PC-3 (cell line): Measurements from ENCODE around the gene KIF7. TPM values are rescaled to one million over a fixed set of nuclear protein-coding genes. Genes with fewer than 3 reads are reported as not detected.

Experiments used
- ATAC-seq: fragments of 200-7000 bp; cut with Tn5 transposase; 2 replicates; pipeline ENCODE4 v1.9.1; 2020; ENCODE audit warnings: mild to moderate bottlenecking, moderate library complexity
- BruUV-seq: library from RNA; stranded (reverse); fragments of 400-500 nt; replicated peaks from 2 replicates; lab custom pipeline; 2021; lab: Mats Ljungman, UMichigan
- CTCF ChIA-PET: fragments of 300-600 bp; sonication (Branson Sonifier 250); formaldehyde crosslinking; loops from one replicate; lab custom pipeline; 2022; ENCODE audit warnings: antibody characterized with exemption; lab: Charles Lee
- POLR2A ChIA-PET: fragments of 300-600 bp; sonication (Branson Sonifier 250); formaldehyde crosslinking; loops from one replicate; lab custom pipeline; 2022; ENCODE audit warnings: antibody characterized with exemption; ENCODE audit not compliant: unreplicated experiment; lab: Charles Lee
- DNase-seq: peaks from one replicate; pipeline ENCODE4 v3.0.0-alpha.2; 2015
- H2AFZ ChIP-seq: fragments of 300-600 bp; sonication (generic); 2 replicates; pipeline ENCODE4 v1.6.0; 2016; ENCODE audit warnings: antibody characterized with exemption, low read length
- H3F3A ChIP-seq: fragments of 300-600 bp; sonication (generic); one replicate; pipeline ENCODE4 v1.6.0; 2017; ENCODE audit warnings: antibody characterized with exemption, low read length, control low read depth, mild to moderate bottlenecking; ENCODE audit not compliant: unreplicated experiment
- H3K27ac ChIP-seq: fragments of 300-600 bp; sonication (generic); 2 replicates; pipeline ENCODE4 v1.5.1; 2016; ENCODE audit warnings: mild to moderate bottlenecking, low read length
- H3K27me3 ChIP-seq: fragments of 300-600 bp; sonication (generic); 2 replicates; pipeline ENCODE4 v1.6.1; 2016; ENCODE audit warnings: low read length, mixed read lengths
- H3K36me3 ChIP-seq: fragments of 300-600 bp; sonication (generic); 2 replicates; pipeline ENCODE4 v1.6.1; 2016; ENCODE audit warnings: low read depth, mixed run types, low read length, mixed read lengths
- H3K4me1 ChIP-seq: fragments of 300-600 bp; sonication (generic); 2 replicates; pipeline ENCODE4 v1.5.1; 2016; ENCODE audit warnings: low read length; ENCODE audit not compliant: insufficient read depth
- H3K4me2 ChIP-seq: fragments of 300-600 bp; sonication (generic); 2 replicates; pipeline ENCODE4 v1.6.0; 2016; ENCODE audit warnings: low read length
- H3K4me3 ChIP-seq: fragments of 300-600 bp; sonication (generic); 2 replicates; pipeline ENCODE4 v1.5.1; 2016; ENCODE audit warnings: mild to moderate bottlenecking, low read length, mixed read lengths
- H3K79me2 ChIP-seq: fragments of 300-600 bp; sonication (generic); 2 replicates; pipeline ENCODE4 v1.6.1; 2017; ENCODE audit warnings: low read length, mixed read lengths
- H3K9ac ChIP-seq: fragments of 300-600 bp; sonication (generic); 2 replicates; pipeline ENCODE4 v1.6.0; 2016; ENCODE audit warnings: mild to moderate bottlenecking, low read length
- H3K9me2 ChIP-seq: fragments of 300-600 bp; sonication (generic); replicated peaks from 2 replicates; pipeline ENCODE4 v1.6.1; 2016; ENCODE audit warnings: mixed run types, low read length, mixed read lengths
- H3K9me3 ChIP-seq: fragments of 300-600 bp; sonication (generic); 2 replicates; pipeline ENCODE4 v1.6.1; 2016; ENCODE audit warnings: low read length, mixed read lengths
- H4K20me1 ChIP-seq: fragments of 300-600 bp; sonication (generic); 2 replicates; pipeline ENCODE4 v1.6.1; 2016; ENCODE audit warnings: low read length, mixed read lengths
- EZH2 ChIP-seq: fragments of 300-600 bp; sonication (generic); IDR thresholded peaks from one replicate; pipeline ENCODE4 v1.6.1; 2017; ENCODE audit warnings: antibody characterized with exemption, mild to moderate bottlenecking, low read length; ENCODE audit not compliant: unreplicated experiment
- EZH2phosphoT487 ChIP-seq: fragments of 300-600 bp; sonication (generic); IDR thresholded peaks from 2 replicates; pipeline ENCODE4 v1.6.1; 2018; ENCODE audit warnings: mild to moderate bottlenecking, antibody characterized with exemption, low read length, borderline replicate concordance
- intact Hi-C: fragments of 100-400 bp; cut with micrococcal nuclease; formaldehyde crosslinking; loops from 2 replicates; pipeline ENCODE4 v1.9.0; 2023
- total RNA-seq: library from RNA; depleted of rRNA; stranded (reverse); fragments of >200 nt; gene quantifications from 2 replicates; pipeline ENCODE4 v1.2.3, GENCODE V29; 2014
- TF ChIP-seq, protein P1 (sequence below): fragments of 300-600 bp; sonication (generic); conservative IDR thresholded peaks from 2 replicates; pipeline ENCODE4 v1.5.1; 2017; ENCODE audit warnings: antibody characterized with exemption, low read depth, mild to moderate bottlenecking, low read length

The KIF7 gene
- total RNA-seq, 1 experiment from 2014 or later: 18.8 TPM

DNA sequence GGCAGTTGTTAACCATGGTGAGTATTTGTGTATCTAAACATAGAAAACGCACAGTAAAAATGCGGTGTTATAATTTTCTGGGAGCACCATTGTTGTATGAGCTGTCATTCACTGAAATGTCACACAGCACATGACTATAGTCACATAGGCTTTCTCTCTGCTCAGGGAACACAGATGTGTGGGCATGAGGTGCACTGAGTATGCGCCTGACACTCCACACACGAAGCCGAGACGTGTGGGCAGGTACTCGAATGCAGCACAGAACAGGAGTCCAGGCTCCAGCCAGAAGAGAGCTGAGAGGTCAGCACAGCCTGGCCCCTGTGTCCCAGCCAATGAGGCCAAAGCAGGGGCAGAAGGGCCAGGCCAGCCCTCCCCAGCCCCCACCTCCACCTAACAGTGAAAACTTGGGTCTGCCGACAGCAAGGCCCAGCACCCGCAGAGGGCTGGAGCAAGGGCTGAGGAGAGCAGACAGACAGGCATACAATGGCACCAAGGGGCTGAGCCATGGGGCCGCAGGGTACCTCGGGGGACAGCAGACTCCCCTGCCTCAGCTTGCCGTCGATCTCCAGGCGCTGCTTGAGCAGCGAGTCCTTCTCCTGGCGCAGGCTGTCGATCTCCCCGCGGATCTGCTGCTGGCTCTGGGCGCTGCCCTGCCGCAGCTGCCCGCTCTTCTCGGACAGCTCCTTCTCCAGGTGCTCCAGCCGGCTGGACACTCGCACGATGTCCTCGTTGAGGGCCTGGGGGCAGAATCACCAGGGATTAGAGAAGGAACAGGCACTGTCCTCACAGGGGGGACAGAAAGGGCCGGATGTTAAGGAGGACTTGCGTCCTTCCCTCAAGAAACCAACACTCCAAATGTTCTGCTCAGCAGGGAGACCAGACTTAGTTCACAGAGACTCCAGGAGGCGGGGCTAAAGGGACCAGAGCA is 24.0 kb downstream of the KIF7 start:
- no peak for DNase-seq
- H3K4me3 ChIP-seq: no peak overlapping the region
- CTCF ChIA-PET: no interaction called here
- no TSS peak for BruUV-seq
- intact Hi-C loops: no loop called here
- H4K20me1 ChIP-seq: no peaks in the 10 kb centered on the region
- TF ChIP-seq, protein P1, sequence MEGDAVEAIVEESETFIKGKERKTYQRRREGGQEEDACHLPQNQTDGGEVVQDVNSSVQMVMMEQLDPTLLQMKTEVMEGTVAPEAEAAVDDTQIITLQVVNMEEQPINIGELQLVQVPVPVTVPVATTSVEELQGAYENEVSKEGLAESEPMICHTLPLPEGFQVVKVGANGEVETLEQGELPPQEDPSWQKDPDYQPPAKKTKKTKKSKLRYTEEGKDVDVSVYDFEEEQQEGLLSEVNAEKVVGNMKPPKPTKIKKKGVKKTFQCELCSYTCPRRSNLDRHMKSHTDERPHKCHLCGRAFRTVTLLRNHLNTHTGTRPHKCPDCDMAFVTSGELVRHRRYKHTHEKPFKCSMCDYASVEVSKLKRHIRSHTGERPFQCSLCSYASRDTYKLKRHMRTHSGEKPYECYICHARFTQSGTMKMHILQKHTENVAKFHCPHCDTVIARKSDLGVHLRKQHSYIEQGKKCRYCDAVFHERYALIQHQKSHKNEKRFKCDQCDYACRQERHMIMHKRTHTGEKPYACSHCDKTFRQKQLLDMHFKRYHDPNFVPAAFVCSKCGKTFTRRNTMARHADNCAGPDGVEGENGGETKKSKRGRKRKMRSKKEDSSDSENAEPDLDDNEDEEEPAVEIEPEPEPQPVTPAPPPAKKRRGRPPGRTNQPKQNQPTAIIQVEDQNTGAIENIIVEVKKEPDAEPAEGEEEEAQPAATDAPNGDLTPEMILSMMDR: no peak
- no peak for TF ChIP-seq EZH2
- no peak for TF ChIP-seq EZH2phosphoT487
- H3K9me3 ChIP-seq: no peaks in the 10 kb centered on the region
- H3F3A ChIP-seq: no peaks in the 10 kb centered on the region
- no peak overlapping the region for H3K27ac ChIP-seq
- ATAC-seq: no peak; the same call in 1 of the 2 replicates
- H3K9ac ChIP-seq: no peak overlapping the region
- no peaks in the 10 kb centered on the region for H3K27me3 ChIP-seq
- no peaks in the 10 kb centered on the region for H3K79me2 ChIP-seq
- POLR2A ChIA-PET: no interaction called here
- H3K4me1 ChIP-seq: no peaks in the 10 kb centered on the region
- no peaks in the 10 kb centered on the region for H3K9me2 ChIP-seq
- no peak overlapping the region for H2AFZ ChIP-seq
- no peak overlapping the region for H3K4me2 ChIP-seq
- H3K36me3 ChIP-seq: peaks cover 54% of the 10 kb centered on the region

DNA sequence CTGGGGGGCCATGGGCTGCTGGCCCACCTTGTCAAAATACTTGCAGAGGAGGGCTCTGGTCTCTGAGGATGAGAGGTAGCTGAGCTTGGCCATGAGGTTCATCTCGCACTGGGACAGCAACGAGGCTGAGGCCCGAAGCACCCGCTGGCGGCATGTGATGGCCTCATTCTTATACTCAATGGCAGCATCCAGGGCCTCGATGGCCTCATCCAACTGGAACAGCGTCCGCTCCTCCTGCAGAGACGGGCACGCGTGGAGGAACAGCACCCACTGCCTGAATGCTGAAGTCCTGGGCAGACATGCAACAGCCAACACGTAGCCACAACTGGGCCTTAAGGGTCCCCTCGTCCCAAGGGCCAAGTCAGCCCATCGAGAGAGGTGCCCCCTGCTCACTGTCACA is 25.0 kb downstream of the KIF7 start:
- TF ChIP-seq EZH2 (no peak), EZH2phosphoT487 (no peak)
- TF ChIP-seq, protein P1: no peak
- no peaks in the 10 kb centered on the region for H3K27me3 ChIP-seq
- H3K36me3 ChIP-seq: peaks cover 63% of the 10 kb centered on the region
- ATAC-seq (no peak), DNase-seq (no peak)
- no peaks in the 10 kb centered on the region for H3K79me2 ChIP-seq
- H3K4me3 ChIP-seq: no peak overlapping the region
- no peak overlapping the region for H2AFZ ChIP-seq
- H4K20me1 ChIP-seq: no peaks in the 10 kb centered on the region
- no TSS peak for BruUV-seq
- POLR2A ChIA-PET: no interaction called here
- H3K9me2 ChIP-seq: no peaks in the 10 kb centered on the region
- no peak overlapping the region for H3K9ac ChIP-seq
- H3K9me3 ChIP-seq: no peaks in the 10 kb centered on the region
- no peak overlapping the region for H3K4me2 ChIP-seq
- H3K4me1 ChIP-seq: no peaks in the 10 kb centered on the region
- intact Hi-C loops: no loop called here
- no peaks in the 10 kb centered on the region for H3F3A ChIP-seq
- CTCF ChIA-PET: no interaction called here
- H3K27ac ChIP-seq: no peak overlapping the region

GRCh38 chr15:89629829-89630228 is 25.4 kb downstream of the KIF7 start:
- no peak overlapping the region for H2AFZ ChIP-seq
- ChIA-PET CTCF (no interaction called here), POLR2A (no interaction called here)
- DNase-seq (no peak), ATAC-seq (no peak)
- no peaks in the 10 kb centered on the region for H3K79me2 ChIP-seq
- no peak for TF ChIP-seq EZH2phosphoT487
- TF ChIP-seq EZH2: no peak
- TF ChIP-seq, protein P1: no peak
- H3K4me1 ChIP-seq: no peaks in the 10 kb centered on the region
- H3K9me2 ChIP-seq: no peaks in the 10 kb centered on the region
- H3F3A ChIP-seq: no peaks in the 10 kb centered on the region
- BruUV-seq: no TSS peak
- H3K9me3 ChIP-seq: no peaks in the 10 kb centered on the region
- intact Hi-C loops: no loop called here
- no peak overlapping the region for H3K4me3 ChIP-seq
- peaks cover 68% of the 10 kb centered on the region for H3K36me3 ChIP-seq
- no peaks in the 10 kb centered on the region for H4K20me1 ChIP-seq
- H3K4me2 ChIP-seq: no peak overlapping the region
- no peak overlapping the region for H3K27ac ChIP-seq
- no peaks in the 10 kb centered on the region for H3K27me3 ChIP-seq
- no peak overlapping the region for H3K9ac ChIP-seq
